ENCODE results near the gene THRB. TPM values are rescaled to one million over a fixed set of nuclear protein-coding genes. Genes with fewer than 3 reads are reported as not detected.

The THRB gene
- 10 to 100 TPM in 3 of 4 donors, 1 to 10 TPM in 1; 4.1 to 26.5 (median 24.4) TPM for polyA plus RNA-seq (ENCODE audit: insufficient read length in 4 of 4)

GRCh38 chr3:24494618-24495325 lies at the start of gene THRB:
TSS of gene THRB (minus strand) at chr3:24494850.
- DNase-seq (ENCODE audit: low read depth in 4 of 4, low spot score in 3 of 4): peak in 3 of 4 donors; percentile 20 to 37 (median 35)

GRCh38 chr3:24541935-24542334 lies 47.3 kb upstream of the THRB start:
- DNase-seq (ENCODE audit: low read depth in 4 of 4, low spot score in 3 of 4): no peak

- no peak for DNase-seq (ENCODE audit: low read depth in 4 of 4, low spot score in 3 of 4)
Observed at GRCh38 chr3:24540821-24541220, 46.2 kb upstream of the THRB start.

- no peak for DNase-seq (ENCODE audit: low read depth in 4 of 4, low spot score in 3 of 4)
Observed at GRCh38 chr3:24539699-24540098, 45.0 kb upstream of the THRB start.

- no peak for DNase-seq (ENCODE audit: low read depth in 4 of 4, low spot score in 3 of 4)
Observed at GRCh38 chr3:24538891-24539290, 44.2 kb upstream of the THRB start.

DNA sequence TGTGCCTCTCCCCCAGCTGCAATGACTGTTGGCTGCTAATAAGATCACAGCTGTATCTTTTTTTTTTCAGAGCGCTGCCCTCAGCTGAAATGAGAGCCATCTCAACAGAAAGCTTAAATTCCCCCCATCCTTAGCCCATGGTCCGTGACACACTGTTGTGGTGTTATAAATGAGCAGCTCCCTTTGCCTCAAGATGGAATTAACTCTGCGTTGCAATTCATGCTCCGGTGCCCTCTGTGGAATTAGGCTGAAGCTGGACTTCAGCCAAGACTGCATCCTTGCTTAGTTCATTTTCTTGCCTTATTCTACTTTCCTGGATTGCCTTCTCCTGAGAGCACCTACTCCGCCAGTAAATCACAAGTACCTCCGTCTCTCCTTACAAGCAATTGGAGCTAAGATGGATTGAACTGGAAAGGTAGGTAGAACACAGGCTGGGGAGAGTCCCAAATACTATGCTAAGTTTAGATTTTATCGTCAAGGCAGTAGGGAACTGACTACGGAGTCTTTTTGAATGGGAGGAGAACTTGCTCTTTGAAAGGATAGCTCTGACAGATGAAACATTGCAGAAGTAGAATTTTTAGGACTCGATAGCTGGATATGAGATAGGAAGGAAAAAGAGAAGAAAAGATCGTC lies 39.0 kb upstream of the THRB start:
- DNase-seq (ENCODE audit: low read depth in 4 of 4, low spot score in 3 of 4): peak in 3 of 4 donors; percentile 32 to 58 (median 42)

DNA sequence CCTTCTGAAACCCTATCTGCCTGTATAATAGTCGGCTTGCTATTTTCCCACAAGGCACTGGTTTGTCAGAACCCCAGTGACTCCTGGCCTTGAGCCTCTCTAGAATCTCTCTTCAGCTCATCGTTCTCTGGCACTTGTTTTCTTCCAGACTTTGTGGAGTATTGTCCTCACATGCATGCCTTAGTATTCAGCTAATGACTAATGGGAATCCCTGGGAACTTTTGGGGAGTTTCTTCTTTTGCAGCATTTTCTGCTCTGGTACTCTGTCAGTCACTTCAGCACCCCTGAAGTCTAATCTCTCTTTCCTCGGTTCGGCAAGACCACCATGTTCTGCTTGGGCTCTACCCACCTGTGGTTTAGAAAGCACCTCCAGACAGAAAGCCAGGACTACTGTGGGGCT lies 35.8 kb upstream of the THRB start:
- DNase-seq (ENCODE audit: low read depth in 4 of 4, low spot score in 3 of 4): no peak

DNA sequence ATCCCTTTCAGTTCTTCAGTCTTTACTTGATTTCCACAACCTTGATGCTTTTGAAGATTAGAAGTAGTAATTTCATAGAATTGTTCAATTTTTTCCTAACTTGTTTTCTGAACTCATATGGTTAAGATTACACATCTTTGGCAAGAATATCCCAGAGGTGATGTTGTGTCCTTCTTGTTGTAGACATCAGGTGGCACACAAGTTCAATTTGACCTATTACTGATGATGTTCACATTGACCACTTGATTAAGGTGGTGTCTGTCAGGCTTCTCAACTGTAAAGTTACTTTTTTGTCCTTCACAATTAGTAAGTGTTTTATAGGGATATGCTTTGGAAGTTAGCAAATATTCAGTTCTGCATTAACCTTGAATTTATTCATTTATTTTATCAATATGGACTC lies 34.6 kb upstream of the THRB start:
- DNase-seq (ENCODE audit: low read depth in 4 of 4, low spot score in 3 of 4): no peak

DNA sequence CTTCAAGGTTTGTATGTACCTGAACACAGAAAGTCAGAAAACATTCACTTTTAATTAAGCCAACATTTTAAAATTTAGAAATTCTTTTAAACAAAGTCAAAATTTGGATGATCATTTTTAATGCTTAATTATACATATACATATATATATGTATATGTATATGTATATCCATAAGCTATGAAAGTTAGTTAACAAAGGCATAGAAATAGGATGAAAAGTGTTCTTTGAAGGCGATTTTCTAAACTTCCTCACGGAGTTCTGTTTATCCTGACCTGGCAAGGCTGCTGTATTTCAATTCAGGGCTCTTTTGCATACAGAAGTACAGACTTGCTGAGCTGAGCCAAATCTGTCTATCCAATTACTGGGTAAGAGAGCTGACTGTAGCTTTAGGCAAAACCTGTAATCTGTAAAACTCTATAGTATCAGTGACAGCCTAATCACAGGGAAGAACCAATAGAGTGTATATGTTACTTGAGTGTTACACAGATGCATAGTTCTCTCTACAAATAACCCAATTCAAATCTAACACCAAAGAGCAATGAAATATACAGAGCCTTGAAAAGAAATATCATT lies 32.1 kb upstream of the THRB start:
- no peak for DNase-seq (ENCODE audit: low read depth in 4 of 4, low spot score in 3 of 4)

DNA sequence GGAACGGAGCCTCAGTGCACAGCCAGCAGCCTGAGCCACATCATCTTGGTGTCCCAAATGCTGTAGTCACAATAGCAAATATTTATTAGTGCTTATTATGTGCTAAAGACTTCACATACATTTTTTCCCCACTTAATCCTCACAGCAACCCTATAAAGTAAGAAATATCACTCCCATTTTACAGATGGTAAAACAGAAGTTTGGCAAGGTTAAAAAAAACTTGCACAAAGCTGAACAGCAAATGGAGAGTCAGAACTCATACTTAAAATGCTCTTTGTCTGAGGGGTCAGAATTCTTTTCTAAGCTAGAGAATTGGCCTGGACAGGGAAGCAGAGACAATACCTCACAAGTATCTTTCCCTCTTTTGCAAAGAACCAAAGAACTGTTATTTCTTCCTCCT lies 30.9 kb upstream of the THRB start:
- DNase-seq (ENCODE audit: low read depth in 4 of 4, low spot score in 3 of 4): no peak

DNA sequence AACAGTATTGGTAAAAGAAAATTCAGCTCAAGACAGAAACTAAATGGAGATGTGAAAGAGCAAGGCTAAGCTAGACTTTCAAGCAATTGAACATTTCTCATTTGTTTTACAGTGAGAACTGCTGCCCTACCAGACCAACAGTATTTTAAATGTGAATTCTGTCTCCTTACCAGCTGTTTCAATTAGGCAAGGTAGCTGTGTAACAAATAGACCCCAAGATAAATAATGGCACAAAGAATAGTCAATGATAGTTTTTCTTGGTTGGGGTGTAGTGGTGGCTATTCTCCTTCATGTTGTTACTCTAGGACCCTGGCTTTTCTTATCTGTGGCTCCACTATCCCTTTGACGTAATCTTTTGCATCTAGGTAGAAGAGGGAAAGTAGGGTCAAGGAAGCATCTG lies 30.4 kb upstream of the THRB start:
- no peak for DNase-seq (ENCODE audit: low read depth in 4 of 4, low spot score in 3 of 4)

DNA sequence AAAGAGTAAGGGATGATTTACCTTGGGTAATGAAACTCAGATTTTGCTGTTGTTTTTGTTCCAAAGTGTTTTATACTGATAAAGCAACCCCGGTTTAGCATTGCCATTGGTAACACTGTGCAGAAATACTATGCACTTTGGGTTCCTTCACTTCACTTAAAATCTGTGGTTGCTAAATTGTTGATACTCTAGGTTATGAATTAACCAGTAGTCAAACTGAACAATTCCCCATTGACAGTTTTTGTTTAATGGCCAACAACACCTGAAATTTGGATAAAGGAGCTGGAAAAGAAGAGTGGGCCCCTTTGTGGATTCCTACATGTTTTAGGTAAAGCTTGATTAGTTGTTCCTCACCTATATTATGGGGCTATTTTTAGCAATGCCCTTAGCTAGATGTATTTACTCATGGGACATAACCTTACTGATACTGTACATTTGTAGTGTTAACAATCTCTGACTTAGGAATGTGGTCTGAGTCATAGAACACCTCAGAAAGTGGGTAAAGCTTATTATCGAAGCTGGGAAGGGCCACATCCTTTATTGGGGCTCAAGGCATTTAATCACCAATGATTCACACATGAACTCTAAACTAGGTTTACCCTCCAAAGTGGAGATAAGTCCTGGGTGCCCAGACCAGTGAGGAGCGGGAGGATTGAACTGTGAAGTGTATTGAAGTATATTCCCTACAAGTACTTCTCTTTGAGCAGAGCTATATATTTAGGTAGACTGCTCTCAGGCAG lies 29.5 kb upstream of the THRB start:
- no peak for DNase-seq (ENCODE audit: low read depth in 4 of 4, low spot score in 3 of 4)

- no peak for DNase-seq (ENCODE audit: low read depth in 4 of 4, low spot score in 3 of 4)
Observed at GRCh38 chr3:24523215-24523614, 28.6 kb upstream of the THRB start.

DNA sequence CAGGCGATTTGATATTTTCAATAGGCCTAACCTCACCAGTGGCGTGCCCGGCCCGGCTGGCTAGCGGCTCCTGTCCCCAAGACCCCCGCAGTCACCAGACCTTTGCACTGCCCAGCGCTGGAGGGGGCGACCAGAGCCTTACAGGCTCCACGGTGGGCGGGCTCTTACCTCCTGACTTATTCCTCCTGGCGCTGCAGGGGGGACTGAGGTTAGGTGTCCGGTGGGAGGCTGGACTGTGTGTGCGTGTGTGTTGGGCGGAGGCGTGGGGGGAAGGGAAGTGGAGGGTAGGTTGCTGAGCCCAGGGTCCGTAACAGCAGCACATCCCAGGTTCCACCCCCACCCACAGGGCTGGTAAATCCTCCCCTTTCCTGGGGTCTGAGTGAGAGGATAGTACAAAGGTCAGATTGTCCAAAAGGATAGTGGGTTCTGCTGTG lies 27.5 kb upstream of the THRB start:
- no peak for DNase-seq (ENCODE audit: low read depth in 4 of 4, low spot score in 3 of 4)

DNA sequence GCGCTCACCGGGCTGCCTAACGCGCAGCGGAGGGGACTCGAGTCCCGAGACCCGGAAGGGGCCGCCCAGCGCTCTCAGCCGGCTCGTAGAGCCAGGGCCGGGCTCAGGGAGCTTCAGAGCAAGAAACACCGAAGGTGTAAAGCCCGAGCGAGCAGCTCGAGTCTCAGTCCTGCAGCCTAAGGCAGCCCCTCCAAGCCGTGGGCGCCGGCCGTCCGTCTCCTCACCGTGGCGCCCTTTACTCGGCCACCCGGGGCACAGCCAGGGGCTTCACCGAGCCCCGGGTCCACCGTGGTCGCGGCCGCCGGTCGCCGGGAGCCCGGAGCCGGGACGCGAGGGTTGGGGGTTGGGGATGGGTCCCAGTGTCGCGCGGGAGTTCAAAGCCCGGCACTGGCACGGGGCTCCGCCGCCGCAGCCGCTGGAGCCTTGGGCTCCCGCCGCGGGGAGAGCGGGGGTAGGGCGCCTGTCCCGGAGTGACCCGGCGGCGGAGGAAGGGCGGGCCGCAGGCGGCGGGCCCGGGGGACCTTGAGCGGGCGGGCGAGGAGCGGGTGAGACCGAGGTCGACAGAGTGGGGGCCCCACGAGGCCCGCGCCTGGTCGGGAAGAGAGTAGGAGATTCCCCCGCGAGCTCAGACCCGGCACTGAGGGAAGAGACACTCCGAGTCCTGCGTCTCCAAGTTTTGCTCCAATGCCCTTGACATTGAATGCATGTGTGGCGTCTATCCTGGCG lies 26.9 kb upstream of the THRB start:
- DNase-seq (ENCODE audit: low read depth in 4 of 4, low spot score in 3 of 4): peak in 2 of 4 donors; percentile 22 to 24

DNA sequence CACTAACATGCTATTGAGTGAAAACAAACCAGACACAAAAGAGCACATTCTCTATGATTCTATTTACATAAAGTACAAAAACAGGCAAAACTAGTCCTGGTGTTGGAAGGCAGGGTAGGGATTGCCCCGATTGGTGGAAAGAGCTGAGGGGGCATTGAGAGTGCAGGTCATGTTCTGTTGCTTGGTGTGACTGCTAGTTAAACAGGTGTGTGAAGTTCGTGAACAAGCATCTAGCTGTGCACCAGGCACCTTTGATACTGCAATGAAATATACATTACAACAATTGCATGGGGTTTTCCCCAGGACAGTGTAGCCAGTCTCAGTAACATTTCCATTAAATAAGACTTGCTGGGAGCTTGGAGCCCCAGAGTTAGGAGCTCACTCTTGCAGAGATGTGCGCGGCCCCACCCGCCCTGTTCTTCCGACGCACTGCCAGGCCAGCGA lies 26.3 kb upstream of the THRB start:
- DNase-seq (ENCODE audit: low read depth in 4 of 4, low spot score in 3 of 4): no peak

DNA sequence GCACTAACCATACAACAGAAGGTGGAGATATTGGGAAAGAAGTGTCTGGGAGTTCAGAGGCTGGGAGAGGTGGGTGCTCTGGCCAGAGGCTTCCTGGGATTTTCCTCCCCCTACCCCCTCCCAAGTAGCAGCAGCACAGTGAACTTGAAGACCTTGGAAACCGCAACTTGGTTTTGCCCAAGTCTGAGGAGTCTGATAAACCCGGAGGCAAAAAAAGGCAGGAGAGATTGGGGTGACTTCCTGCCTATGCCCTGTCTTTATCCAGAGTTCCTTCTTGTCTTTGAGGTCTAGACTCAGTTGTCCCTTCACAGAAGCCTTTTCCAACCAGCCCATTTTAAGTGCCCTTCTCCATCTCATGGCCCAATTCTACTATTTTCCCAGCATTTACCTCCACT lies 25.4 kb upstream of the THRB start:
- no peak for DNase-seq (ENCODE audit: low read depth in 4 of 4, low spot score in 3 of 4)

- DNase-seq (ENCODE audit: low read depth in 4 of 4, low spot score in 3 of 4): peak in 1 of 4 donors; percentile 46
Observed at GRCh38 chr3:24519368-24520100, 24.9 kb upstream of the THRB start.

DNA sequence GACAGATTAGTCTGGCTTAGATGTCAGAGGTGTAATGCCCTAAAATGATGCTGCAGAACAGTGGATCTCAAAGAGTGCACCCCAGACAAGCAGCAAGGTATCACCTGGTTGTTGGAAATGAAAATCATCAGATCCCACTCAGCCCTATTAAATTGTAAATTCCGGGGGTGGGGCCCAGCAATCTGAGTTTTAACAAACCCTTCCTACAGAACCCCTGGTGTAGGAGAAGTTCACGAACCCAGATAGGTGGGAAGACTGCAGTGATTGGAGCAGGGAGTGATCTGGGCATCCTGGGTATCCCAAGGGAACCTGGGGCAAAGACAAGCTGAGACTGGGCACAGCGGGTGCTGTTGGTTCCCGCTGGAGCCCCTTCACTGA lies 24.3 kb upstream of the THRB start:
- no peak for DNase-seq (ENCODE audit: low read depth in 4 of 4, low spot score in 3 of 4)

DNA sequence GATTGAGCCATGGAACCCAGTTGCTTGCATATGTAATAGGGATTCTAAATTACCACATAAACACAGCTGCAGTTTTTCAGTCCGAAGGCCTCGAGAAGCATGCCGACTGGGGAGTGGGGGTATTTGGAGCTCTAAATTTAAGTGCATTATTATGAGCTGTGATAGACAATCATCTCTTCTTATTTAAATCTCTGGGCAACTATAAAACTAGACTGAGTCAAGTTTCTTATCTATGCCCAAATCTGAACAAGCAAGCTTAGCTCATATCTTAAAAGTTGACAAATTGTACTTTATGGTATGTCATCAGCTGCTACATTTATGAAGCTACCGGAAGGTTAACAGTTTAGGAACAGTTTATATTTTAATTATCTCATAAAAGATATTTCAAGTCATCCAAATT lies 19.5 kb upstream of the THRB start:
- no peak for DNase-seq (ENCODE audit: low read depth in 4 of 4, low spot score in 3 of 4)
